ENCODE results near the gene PTPRD. TPM values are rescaled to one million over a fixed set of nuclear protein-coding genes. Genes with fewer than 3 reads are reported as not detected.

The PTPRD gene
- polyA plus RNA-seq, 1 donor from 2014 or later: not detected

GRCh38 chr9:8832955-8833354 is 1779.8 kb downstream of the PTPRD start:
- H3K9me3 Mint-ChIP-seq: peaks cover 0 to 1% (median 0%) of the 10 kb centered on the region in 3 donors
- peaks cover 2% of the 10 kb centered on the region for H3K27me3 Mint-ChIP-seq
- H3K36me3 Mint-ChIP-seq: no peaks in the 10 kb centered on the region
- no peak overlapping the region for H3K27ac Mint-ChIP-seq
- no peak overlapping the region for H3K4me3 Mint-ChIP-seq
- H3K4me1 Mint-ChIP-seq: no peaks in the 10 kb centered on the region

GRCh38 chr9:8832386-8832785 is 1780.4 kb downstream of the PTPRD start:
- H3K4me3 Mint-ChIP-seq: no peak overlapping the region
- no peaks in the 10 kb centered on the region for H3K4me1 Mint-ChIP-seq
- H3K9me3 Mint-ChIP-seq: peaks cover 0 to 1% (median 0%) of the 10 kb centered on the region in 3 donors
- H3K36me3 Mint-ChIP-seq: no peaks in the 10 kb centered on the region
- no peak overlapping the region for H3K27ac Mint-ChIP-seq
- peaks cover under 1% of the 10 kb centered on the region for H3K27me3 Mint-ChIP-seq

GRCh38 chr9:8831568-8831967 is 1781.2 kb downstream of the PTPRD start:
- Mint-ChIP-seq H3K9me3 (peaks cover 0 to 2% (median 0%) of the 10 kb centered on the region in 3 donors), H3K27me3 (no peaks in the 10 kb centered on the region), H3K36me3 (no peaks in the 10 kb centered on the region), H3K4me1 (no peaks in the 10 kb centered on the region), H3K4me3 (no peak overlapping the region), H3K27ac (no peak overlapping the region)

- H3K36me3 Mint-ChIP-seq: no peaks in the 10 kb centered on the region
- H3K27ac Mint-ChIP-seq: no peak overlapping the region
- H3K27me3 Mint-ChIP-seq: no peaks in the 10 kb centered on the region
- H3K4me3 Mint-ChIP-seq: no peak overlapping the region
- H3K9me3 Mint-ChIP-seq: peaks cover 0 to 4% (median 0%) of the 10 kb centered on the region in 3 donors
- no peaks in the 10 kb centered on the region for H3K4me1 Mint-ChIP-seq
Observed at GRCh38 chr9:8826281-8826680, 1786.5 kb downstream of the PTPRD start.

- H3K36me3 Mint-ChIP-seq: no peaks in the 10 kb centered on the region
- no peak overlapping the region for H3K27ac Mint-ChIP-seq
- H3K4me1 Mint-ChIP-seq: no peaks in the 10 kb centered on the region
- no peaks in the 10 kb centered on the region for H3K27me3 Mint-ChIP-seq
- peaks cover 0 to 4% (median 2%) of the 10 kb centered on the region in 3 donors for H3K9me3 Mint-ChIP-seq
- H3K4me3 Mint-ChIP-seq: no peak overlapping the region
Observed at GRCh38 chr9:8825585-8826147, 1787.1 kb downstream of the PTPRD start.

- Mint-ChIP-seq H3K27me3 (no peaks in the 10 kb centered on the region), H3K4me1 (no peaks in the 10 kb centered on the region), H3K36me3 (no peaks in the 10 kb centered on the region), H3K9me3 (peaks cover 0 to 4% (median 2%) of the 10 kb centered on the region in 3 donors), H3K27ac (no peak overlapping the region), H3K4me3 (no peak overlapping the region)
Observed at GRCh38 chr9:8823131-8823895, 1789.5 kb downstream of the PTPRD start.

- H3K4me1 Mint-ChIP-seq: no peaks in the 10 kb centered on the region
- peaks cover 0 to 4% (median 2%) of the 10 kb centered on the region in 3 donors for H3K9me3 Mint-ChIP-seq
- H3K36me3 Mint-ChIP-seq: no peaks in the 10 kb centered on the region
- H3K4me3 Mint-ChIP-seq: no peak overlapping the region
- no peak overlapping the region for H3K27ac Mint-ChIP-seq
- H3K27me3 Mint-ChIP-seq: no peaks in the 10 kb centered on the region
Observed at GRCh38 chr9:8822667-8823025, 1790.2 kb downstream of the PTPRD start.

- Mint-ChIP-seq H3K36me3 (no peaks in the 10 kb centered on the region), H3K4me3 (no peak overlapping the region), H3K9me3 (peaks cover 0 to 4% (median 2%) of the 10 kb centered on the region in 3 donors), H3K4me1 (no peaks in the 10 kb centered on the region), H3K27ac (no peak overlapping the region), H3K27me3 (no peaks in the 10 kb centered on the region)
Observed at GRCh38 chr9:8821910-8822666, 1790.7 kb downstream of the PTPRD start.

GRCh38 chr9:8817335-8817734 is 1795.5 kb downstream of the PTPRD start:
- H3K27ac Mint-ChIP-seq: no peak overlapping the region
- no peaks in the 10 kb centered on the region for H3K4me1 Mint-ChIP-seq
- no peaks in the 10 kb centered on the region for H3K36me3 Mint-ChIP-seq
- no peak overlapping the region for H3K4me3 Mint-ChIP-seq
- H3K9me3 Mint-ChIP-seq: peaks cover 0 to 2% (median 2%) of the 10 kb centered on the region in 3 donors
- H3K27me3 Mint-ChIP-seq: no peaks in the 10 kb centered on the region

- Mint-ChIP-seq H3K27ac (no peak overlapping the region), H3K4me1 (no peaks in the 10 kb centered on the region), H3K9me3 (peaks cover 0 to 2% (median 0%) of the 10 kb centered on the region in 3 donors), H3K27me3 (no peaks in the 10 kb centered on the region), H3K4me3 (no peak overlapping the region), H3K36me3 (no peaks in the 10 kb centered on the region)
Observed at GRCh38 chr9:8816361-8816760, 1796.4 kb downstream of the PTPRD start.

GRCh38 chr9:8815931-8816330 is 1796.9 kb downstream of the PTPRD start:
- Mint-ChIP-seq H3K27ac (no peak overlapping the region), H3K4me3 (no peak overlapping the region), H3K4me1 (no peaks in the 10 kb centered on the region), H3K27me3 (no peaks in the 10 kb centered on the region), H3K9me3 (no peaks in the 10 kb centered on the region), H3K36me3 (no peaks in the 10 kb centered on the region)

GRCh38 chr9:8815219-8815618 is 1797.6 kb downstream of the PTPRD start:
- Mint-ChIP-seq H3K27me3 (no peaks in the 10 kb centered on the region), H3K27ac (no peak overlapping the region), H3K36me3 (no peaks in the 10 kb centered on the region), H3K4me1 (no peaks in the 10 kb centered on the region), H3K4me3 (no peak overlapping the region), H3K9me3 (no peaks in the 10 kb centered on the region)

- Mint-ChIP-seq H3K4me3 (no peak overlapping the region), H3K9me3 (no peaks in the 10 kb centered on the region), H3K4me1 (no peaks in the 10 kb centered on the region)
Observed at GRCh38 chr9:8812888-8813287, 1799.9 kb downstream of the PTPRD start.

GRCh38 chr9:8809741-8810140 is 1803.1 kb downstream of the PTPRD start:
- H3K27ac Mint-ChIP-seq: no peak overlapping the region
- H3K4me1 Mint-ChIP-seq: no peaks in the 10 kb centered on the region
- no peak overlapping the region for H3K4me3 Mint-ChIP-seq
- H3K36me3 Mint-ChIP-seq: no peaks in the 10 kb centered on the region
- no peaks in the 10 kb centered on the region for H3K27me3 Mint-ChIP-seq
- H3K9me3 Mint-ChIP-seq: no peaks in the 10 kb centered on the region

More at GRCh38 chr9:8812888-8813287, 1799.9 kb downstream of the PTPRD start:
- H3K36me3 Mint-ChIP-seq: no peaks in the 10 kb centered on the region
- no peak overlapping the region for H3K27ac Mint-ChIP-seq
- no peaks in the 10 kb centered on the region for H3K27me3 Mint-ChIP-seq

- H3K27me3 Mint-ChIP-seq: no peaks in the 10 kb centered on the region
- H3K36me3 Mint-ChIP-seq: no peaks in the 10 kb centered on the region
- no peaks in the 10 kb centered on the region for H3K9me3 Mint-ChIP-seq
- no peaks in the 10 kb centered on the region for H3K4me1 Mint-ChIP-seq
- no peak overlapping the region for H3K4me3 Mint-ChIP-seq
- no peak overlapping the region for H3K27ac Mint-ChIP-seq
Observed at GRCh38 chr9:8806150-8806549, 1806.7 kb downstream of the PTPRD start.
